Limb (tissue), 2 donors: Measurements from ENCODE around the gene ERAL1.
"Not testable (repeated sequence)": the region's sequence is repeated elsewhere in the genome, so short reads cannot be mapped to it uniquely, and the experiment has no call there.

ENCODE experiments used
- DNase-seq, 2 donors: peaks; one replicate each; pipeline ENCODE4 v3.0.0-alpha.2; 2016; ENCODE audit errors: extremely low spot score in 2 of 2

ERAL1 gene

DNA sequence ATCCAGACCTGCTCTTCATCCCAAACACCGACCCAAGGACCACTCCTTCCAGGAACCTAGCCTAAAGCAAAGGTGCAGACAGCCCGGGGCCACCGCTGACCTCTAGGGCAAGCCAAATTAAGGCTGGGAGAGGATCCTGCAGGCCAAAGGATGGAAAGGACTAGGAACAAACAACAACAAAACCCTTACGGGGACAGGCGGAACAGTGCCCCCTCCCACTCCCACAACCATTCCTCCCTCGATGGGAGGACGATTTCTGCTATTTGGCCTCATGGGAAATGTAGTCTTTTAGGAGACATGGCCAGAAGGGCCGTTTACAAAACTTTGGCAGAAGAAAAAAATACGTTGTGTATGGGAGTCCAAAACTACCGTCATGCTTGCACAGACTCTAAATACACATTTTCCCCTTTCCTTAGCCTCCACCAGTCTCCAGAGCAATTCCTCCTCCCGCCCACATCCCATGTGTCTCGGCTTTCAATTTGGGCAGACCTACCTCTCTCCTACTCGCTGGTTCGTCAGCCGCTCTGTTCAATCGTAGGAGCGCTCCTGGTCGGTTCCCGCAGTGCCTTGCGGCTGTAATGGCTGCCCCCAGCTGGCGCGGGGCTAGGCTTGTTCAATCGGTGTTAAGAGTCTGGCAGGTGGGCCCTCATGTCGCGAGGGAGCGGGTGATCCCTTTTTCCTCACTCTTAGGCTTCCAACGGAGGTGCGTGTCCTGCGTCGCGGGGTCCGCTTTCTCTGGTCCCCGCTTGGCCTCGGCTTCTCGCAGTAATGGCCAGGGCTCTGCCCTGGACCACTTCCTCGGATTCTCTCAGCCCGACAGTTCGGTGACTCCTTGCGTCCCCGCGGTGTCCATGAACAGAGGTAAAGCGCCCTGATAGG, at the start of gene ERAL1:
Gene ERAL1, plus strand, starts transcription at position 560 of the 879 bp plus-strand sequence. Its CDS starts 19 bp downstream, at position 579.
- DNase-seq: peak; percentile 89 to 93

- no peak for DNase-seq
Observed at GRCh38 chr17:28807925-28808634, 46.7 kb upstream of the ERAL1 start.

DNA sequence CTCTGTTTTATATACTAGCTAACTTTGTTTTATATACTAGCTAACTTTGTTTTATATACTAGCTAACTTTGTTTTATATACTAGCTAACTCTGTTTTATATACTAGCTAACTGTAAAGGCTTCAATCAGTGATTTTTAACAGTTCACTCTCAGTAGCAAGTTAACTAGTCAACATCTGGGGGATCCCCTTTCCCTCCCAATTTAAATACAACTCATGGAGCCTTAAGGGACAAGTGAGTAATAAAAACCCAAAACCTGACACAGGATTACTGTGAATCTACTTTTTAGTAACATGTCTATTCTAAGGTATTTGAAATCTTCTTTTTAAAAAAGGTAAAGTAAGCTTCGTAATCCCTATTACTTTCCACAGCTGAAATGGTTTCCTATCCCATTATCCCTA, 44.4 kb upstream of the ERAL1 start:
- DNase-seq: no peak

- DNase-seq: no peak
Observed at GRCh38 chr17:28811651-28812090, 43.1 kb upstream of the ERAL1 start.

DNA sequence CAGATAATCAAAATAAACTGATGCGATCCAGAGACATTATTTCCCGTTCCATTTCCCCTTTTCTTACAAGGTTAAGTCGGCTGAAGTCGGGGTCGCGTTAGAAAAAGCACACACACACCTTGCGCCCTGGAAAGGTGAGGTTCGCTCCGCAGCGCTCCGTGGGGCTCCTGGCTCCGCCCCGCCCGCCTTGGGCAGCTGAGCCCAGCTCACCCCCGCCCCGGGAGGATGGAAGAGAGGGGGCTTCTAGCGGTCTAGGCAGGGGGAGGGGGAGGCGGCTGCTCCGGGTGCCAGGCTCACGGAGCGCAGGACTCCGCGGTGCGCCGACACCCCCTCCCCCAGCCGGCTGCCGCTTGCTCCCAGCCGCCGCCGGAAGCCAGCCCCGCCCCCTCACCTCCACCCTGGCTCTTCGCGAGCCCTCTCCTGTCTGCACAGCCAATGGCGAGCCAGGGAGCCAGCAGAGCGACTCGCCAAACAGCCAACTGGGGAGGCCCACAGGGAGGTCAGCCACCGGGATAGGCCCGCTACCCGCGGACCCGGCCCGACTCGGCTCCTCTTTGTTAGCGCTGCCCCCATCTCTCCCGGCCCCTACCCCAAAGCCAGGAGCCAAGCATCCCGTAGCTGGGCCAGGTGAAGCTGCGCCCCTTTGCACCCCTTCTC, 42.6 kb upstream of the ERAL1 start:
- peak; percentile 95 to 98 for DNase-seq

GRCh38 chr17:28812748-28813377, 42.0 kb upstream of the ERAL1 start:
- DNase-seq: no peak

- DNase-seq: no peak
Observed at GRCh38 chr17:28816540-28816939, 38.3 kb upstream of the ERAL1 start.

GRCh38 chr17:28818819-28819221, 36.0 kb upstream of the ERAL1 start:
- DNase-seq: no peak

- DNase-seq: no peak
Observed at GRCh38 chr17:28819582-28819981, 35.2 kb upstream of the ERAL1 start.

GRCh38 chr17:28827672-28828071, 27.1 kb upstream of the ERAL1 start:
- DNase-seq: no peak

- no peak for DNase-seq
Observed at GRCh38 chr17:28828294-28829040, 26.3 kb upstream of the ERAL1 start.

GRCh38 chr17:28834420-28834819, 20.4 kb upstream of the ERAL1 start:
- DNase-seq: no peak

DNA sequence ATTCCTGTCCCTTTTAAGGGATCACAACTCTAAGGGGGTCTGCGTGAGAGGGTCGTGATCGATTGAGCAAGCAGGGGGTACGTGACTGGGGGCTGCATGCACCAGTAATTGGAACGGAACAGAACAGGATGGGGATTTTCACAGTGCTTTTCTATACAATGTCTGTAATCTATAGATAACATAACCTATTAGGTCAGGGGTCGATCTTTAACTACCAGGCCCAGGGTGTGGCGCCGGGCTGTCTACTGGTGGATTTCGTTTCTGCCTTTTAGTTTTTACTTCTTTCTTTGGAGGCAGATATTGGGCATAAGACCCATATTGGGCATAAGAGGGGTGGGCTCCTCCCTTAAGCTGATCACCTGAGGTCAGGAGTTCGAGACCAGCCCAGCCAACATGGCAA, 18.3 kb upstream of the ERAL1 start:
- not testable (repeated sequence) for DNase-seq

DNA sequence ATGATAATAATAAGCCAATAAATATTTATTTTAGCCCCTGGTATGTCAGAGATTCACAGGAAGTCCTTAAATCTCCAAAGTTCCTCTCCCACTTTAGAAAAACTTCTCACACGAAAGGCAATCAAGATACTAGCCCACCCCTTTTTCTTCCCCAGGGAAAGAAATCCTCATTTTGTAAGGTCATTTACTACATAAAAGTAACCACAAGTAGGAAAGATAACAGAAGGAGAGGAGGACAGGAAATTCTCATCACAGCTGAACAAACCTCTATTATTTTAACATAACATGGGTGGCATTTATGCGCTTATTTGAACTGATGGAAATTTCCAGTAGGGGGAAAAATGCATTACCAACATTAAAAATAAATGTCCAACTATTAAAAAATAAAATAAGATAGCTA, 15.6 kb upstream of the ERAL1 start:
- no peak for DNase-seq

DNA sequence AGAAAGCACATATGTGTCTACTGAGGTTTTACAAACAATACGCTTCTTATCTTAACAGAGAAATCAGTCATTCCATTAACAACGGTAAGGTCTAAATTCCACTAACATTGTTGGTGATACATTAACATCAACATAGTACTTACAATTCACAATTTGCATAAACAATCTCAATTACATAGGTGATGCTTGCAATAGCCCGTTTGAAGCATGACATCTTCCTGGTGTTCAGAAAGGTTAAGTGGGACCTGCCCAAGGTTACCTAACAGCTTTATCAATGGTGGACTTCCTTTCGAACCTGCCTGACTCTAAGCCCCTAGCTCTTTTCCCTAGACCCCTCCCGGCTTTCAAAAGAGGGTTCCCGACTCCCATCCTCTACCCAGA, 12.9 kb upstream of the ERAL1 start:
- DNase-seq: no peak

GRCh38 chr17:28842282-28843012, 12.4 kb upstream of the ERAL1 start, which contains the start of gene FAM222B:
Gene FAM222B, minus strand, starts transcription at chr17:28842790. Its CDS starts 76,123 bp downstream, at chr17:28766667.
- peak; percentile 90 to 91 for DNase-seq

DNA sequence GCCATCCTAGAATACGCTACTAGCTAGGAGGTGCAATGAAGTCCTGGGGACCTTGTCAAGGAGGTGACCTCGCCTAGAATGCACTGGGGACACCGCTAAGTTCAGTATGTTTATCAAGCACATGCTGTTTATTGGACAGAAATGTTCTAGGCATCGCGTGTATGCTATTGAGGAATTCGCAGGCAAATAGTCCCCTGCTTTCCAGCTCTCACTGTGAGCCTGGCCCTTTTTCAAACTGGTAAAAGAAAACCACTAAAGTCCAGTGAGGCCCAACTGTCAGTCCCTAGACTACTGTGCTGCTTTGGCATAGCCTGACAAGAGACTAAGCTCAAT, 11.0 kb upstream of the ERAL1 start:
- no peak for DNase-seq

DNA sequence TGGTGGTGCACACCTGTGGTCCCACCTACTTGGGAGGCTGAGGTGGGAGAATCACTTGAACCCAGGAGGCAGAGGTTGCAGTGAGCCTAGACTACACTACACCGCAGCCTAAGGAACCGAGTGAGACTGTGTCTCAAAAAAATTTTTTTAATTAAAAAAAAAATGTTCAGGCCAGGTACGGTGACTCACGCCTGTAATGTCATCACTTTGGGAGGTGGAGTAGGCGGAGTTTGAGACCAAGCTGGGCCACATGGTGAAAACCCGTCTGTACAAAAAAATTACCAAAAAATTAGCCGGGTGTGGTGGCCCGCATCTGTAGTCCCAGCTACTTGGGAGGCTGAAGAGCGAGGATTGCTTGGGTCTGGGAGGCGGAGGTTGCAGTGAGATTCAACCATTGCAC, 8.6 kb upstream of the ERAL1 start:
- no peak for DNase-seq

GRCh38 chr17:28846699-28847098, 8.1 kb upstream of the ERAL1 start:
- not testable (repeated sequence) for DNase-seq

- DNase-seq: not testable (repeated sequence)
Observed at GRCh38 chr17:28848667-28849066, 6.1 kb upstream of the ERAL1 start.
